K562 (cell line): Measurements from ENCODE around the gene GMEB1. TPM values are rescaled to one million over a fixed set of nuclear protein-coding genes. Genes with fewer than 3 reads are reported as not detected.
A peak's percentile ranks its signal among the peaks of the same experiment; 100 is the strongest.

Source experiments
- AFF1 ChIP-seq, 2 experiments: fragments of 450-650 bp; IDR thresholded peaks; 2 replicates each; pipeline ENCODE4 v1.6.1; 2018; ENCODE audit warnings: mild to moderate bottlenecking in 2 of 2, low read depth in 1 of 2; ENCODE audit not compliant: partially characterized antibody in 2 of 2
- HDAC1 ChIP-seq, 2 experiments: fragments of 450-650 bp; IDR thresholded peaks; 2 replicates each; pipeline ENCODE4 v1.6.1; 2016 to 2017; ENCODE audit warnings: inconsistent platforms in 1 of 2, mild to moderate bottlenecking in 1 of 2, moderate library complexity in 1 of 2
- MXI1 ChIP-seq: IDR thresholded peaks from 2 replicates; pipeline ENCODE4 v1.6.1; 2011; ENCODE audit warnings: low read depth, mild to moderate bottlenecking, improper control_type of control experiment, low read length
- NKRF ChIP-seq: fragments of 450-650 bp; IDR thresholded peaks from 2 replicates; pipeline ENCODE4 v1.6.1; 2016; ENCODE audit warnings: borderline replicate concordance
- PRDM10 ChIP-seq: fragments of 450-650 bp; IDR thresholded peaks from 2 replicates; pipeline ENCODE4 v1.6.1; 2018; ENCODE audit not compliant: partially characterized antibody
- UBTF ChIP-seq, 2 experiments: IDR thresholded peaks; 2 replicates each; pipeline ENCODE4 v1.6.1; 2012; ENCODE audit warnings: improper control_type of control experiment in 2 of 2, low read depth in 2 of 2, low read length in 2 of 2, borderline replicate concordance in 1 of 2
- ZNF263 ChIP-seq: sonication (generic); formaldehyde crosslinking; IDR thresholded peaks from 2 replicates; pipeline ENCODE4 v1.8.0; 2022; ENCODE audit warnings: mild to moderate bottlenecking, missing genetic modification reagents, borderline replicate concordance
- ZNF282 ChIP-seq: sonication (generic); formaldehyde crosslinking; IDR thresholded peaks from 2 replicates; pipeline ENCODE4 v1.8.1; 2023; ENCODE audit warnings: missing genetic modification reagents
- ZNF740 ChIP-seq, 3 experiments: fragments of 200-800 bp in 1 of 3; sonication (Bioruptor generic) in 1 of 3; sonication (generic) in 1 of 3; formaldehyde crosslinking in 1 of 3; IDR thresholded peaks; 2 replicates each; pipeline versions ENCODE4 v1.6.1 to v1.8.0; 2016 to 2022; ENCODE audit warnings: mild to moderate bottlenecking in 2 of 3, missing compliant biosample characterization in 2 of 3, missing genetic modification characterization in 2 of 3, missing genetic modification reagents in 1 of 3
- polyA plus RNA-seq, 8 experiments: library from polyadenylated mRNA; depleted of rRNA in 4 of 8; stranded (reverse) in 5 of 8; unstranded in 3 of 8; fragments of >200 nt; fragmentation: Nextera tagmentation in 2 of 8; fragmentation: Illumina TruSeq in 1 of 8; extraction: Ambion mirVana in 2 of 8; extraction: Trizol in 1 of 8; gene quantifications; 2 replicates each; pipeline versions ENCODE4 v1.2.1 to v1.2.3, GENCODE V29; 2011 to 2014; ENCODE audit warnings: inconsistent platforms in 1 of 8, missing spikeins in 1 of 8
- total RNA-seq, 7 experiments: library from RNA; depleted of rRNA in 6 of 7; stranded (reverse); fragments of >200 nt in 6 of 7; fragmentation: Illumina TruSeq in 2 of 7; extraction: Trizol in 2 of 7; gene quantifications; 2 replicates each; pipeline versions ENCODE4 v1.2.1 to v1.2.3, GENCODE V29; 2011 to 2021; ENCODE audit warnings: low replicate concordance in 1 of 7

GMEB1 gene
- total and polyA plus RNA-seq, 9 of the 15 experiments (the other 6 are each of a cell fraction or from before 2014, with no cell fraction given): 6.6 to 17.5 (median 8.5) TPM

GRCh38 chr1:28737307-28738132 lies 68.9 kb downstream of the GMEB1 start (continued):
- TF ChIP-seq ZNF740 (CRISPR knock-in tag; IDR thresholded peaks at IDR 0.05) (no peak), ZNF740 (tag; IDR thresholded peaks at IDR 0.05) (0 out of 4 replicates have a peak, but pooled peaks of 1 of the 2 experiments have one; percentile 25), ZNF263 (0 out of 2 replicates have a peak, but pooled peaks have one; percentile 5), NKRF (peak; percentile 34; the same call in 1 of the 2 replicates), MXI1 (0 out of 2 replicates have a peak, but pooled peaks have one; percentile 19), UBTF (IDR thresholded peaks at IDR 0.05; ENCODE audit: borderline replicate concordance in 1 of 2, low read depth in 2 of 2, low read length in 2 of 2) (no peak), ZNF282 (peak; percentile 17; the same call in 1 of the 2 replicates), PRDM10 (peak; percentile 60), AFF1 (IDR thresholded peaks at IDR 0.05; ENCODE audit: low read depth in 1 of 2, partially characterized antibody in 2 of 2) (no peak), HDAC1 (IDR thresholded peaks at IDR 0.05) (peak in 1 of 2 experiments; percentile 13; a peak in 1 of 4 replicates)
